ENCODE measurements around the gene GALNT18.

Gene GALNT18

DNA sequence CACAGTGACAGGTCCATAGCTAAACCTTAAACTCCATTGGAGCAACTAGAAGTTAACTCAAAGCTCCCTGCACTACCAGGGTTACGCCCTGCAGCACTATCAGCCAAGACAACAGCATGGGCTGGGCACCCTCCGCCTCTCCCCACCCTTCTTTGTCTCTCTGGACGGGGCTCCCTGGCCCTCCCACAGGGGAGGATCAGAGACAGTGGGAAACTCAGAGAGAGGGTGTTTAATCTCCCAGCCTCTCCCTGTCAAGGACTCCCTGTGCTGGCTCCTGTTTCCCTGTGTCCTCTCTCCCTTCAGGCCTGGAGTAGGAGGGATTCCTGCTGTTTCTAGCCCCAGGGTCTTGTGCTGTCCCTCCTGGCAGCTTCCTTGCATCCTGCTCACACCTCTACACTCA, 211.9 kb downstream of the GALNT18 start:
- Histone ChIP-seq H3K27me3 (ENCODE audit: insufficient read depth, poor library complexity, severe bottlenecking) (peaks cover 15% of the 10 kb centered on the region), H3K27ac (replicated peaks) (no peak overlapping the region), H3K4me3 (replicated peaks; ENCODE audit: insufficient read depth, low read length) (no peak overlapping the region)
- TF ChIP-seq, protein P1, sequence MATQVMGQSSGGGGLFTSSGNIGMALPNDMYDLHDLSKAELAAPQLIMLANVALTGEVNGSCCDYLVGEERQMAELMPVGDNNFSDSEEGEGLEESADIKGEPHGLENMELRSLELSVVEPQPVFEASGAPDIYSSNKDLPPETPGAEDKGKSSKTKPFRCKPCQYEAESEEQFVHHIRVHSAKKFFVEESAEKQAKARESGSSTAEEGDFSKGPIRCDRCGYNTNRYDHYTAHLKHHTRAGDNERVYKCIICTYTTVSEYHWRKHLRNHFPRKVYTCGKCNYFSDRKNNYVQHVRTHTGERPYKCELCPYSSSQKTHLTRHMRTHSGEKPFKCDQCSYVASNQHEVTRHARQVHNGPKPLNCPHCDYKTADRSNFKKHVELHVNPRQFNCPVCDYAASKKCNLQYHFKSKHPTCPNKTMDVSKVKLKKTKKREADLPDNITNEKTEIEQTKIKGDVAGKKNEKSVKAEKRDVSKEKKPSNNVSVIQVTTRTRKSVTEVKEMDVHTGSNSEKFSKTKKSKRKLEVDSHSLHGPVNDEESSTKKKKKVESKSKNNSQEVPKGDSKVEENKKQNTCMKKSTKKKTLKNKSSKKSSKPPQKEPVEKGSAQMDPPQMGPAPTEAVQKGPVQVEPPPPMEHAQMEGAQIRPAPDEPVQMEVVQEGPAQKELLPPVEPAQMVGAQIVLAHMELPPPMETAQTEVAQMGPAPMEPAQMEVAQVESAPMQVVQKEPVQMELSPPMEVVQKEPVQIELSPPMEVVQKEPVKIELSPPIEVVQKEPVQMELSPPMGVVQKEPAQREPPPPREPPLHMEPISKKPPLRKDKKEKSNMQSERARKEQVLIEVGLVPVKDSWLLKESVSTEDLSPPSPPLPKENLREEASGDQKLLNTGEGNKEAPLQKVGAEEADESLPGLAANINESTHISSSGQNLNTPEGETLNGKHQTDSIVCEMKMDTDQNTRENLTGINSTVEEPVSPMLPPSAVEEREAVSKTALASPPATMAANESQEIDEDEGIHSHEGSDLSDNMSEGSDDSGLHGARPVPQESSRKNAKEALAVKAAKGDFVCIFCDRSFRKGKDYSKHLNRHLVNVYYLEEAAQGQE (IDR thresholded peaks at IDR 0.05; ENCODE audit: insufficient replicate concordance, low read depth), result no peak
- TF ChIP-seq GABPA (IDR thresholded peaks at IDR 0.05; ENCODE audit: low read depth), result no peak
- TF ChIP-seq POLR2AphosphoS5 (IDR thresholded peaks at IDR 0.05; ENCODE audit: low read depth), result no peak
- TF ChIP-seq CTCF (IDR thresholded peaks at IDR 0.05; ENCODE audit: insufficient read depth, low read length), result no peak
- TF ChIP-seq SPI1 (IDR thresholded peaks at IDR 0.05; ENCODE audit: borderline replicate concordance, low read depth), result no peak
- DNase-seq (ENCODE audit: low read depth in 1 of 2, low spot score in 1 of 2), result no peak

GRCh38 chr11:11409224-11409623, 212.6 kb downstream of the GALNT18 start:
- peaks cover 15% of the 10 kb centered on the region for H3K27me3 ChIP-seq (ENCODE audit: insufficient read depth, poor library complexity, severe bottlenecking)
- H3K4me3 ChIP-seq (replicated peaks; ENCODE audit: insufficient read depth, low read length), result no peak overlapping the region
- TF ChIP-seq, protein P1 (IDR thresholded peaks at IDR 0.05; ENCODE audit: insufficient replicate concordance, low read depth), result no peak
- TF ChIP-seq SPI1 (IDR thresholded peaks at IDR 0.05; ENCODE audit: borderline replicate concordance, low read depth) (no peak), GABPA (IDR thresholded peaks at IDR 0.05; ENCODE audit: low read depth) (no peak), CTCF (IDR thresholded peaks at IDR 0.05; ENCODE audit: insufficient read depth, low read length) (no peak), POLR2AphosphoS5 (IDR thresholded peaks at IDR 0.05; ENCODE audit: low read depth) (no peak)
- no peak for DNase-seq (ENCODE audit: low read depth in 1 of 2, low spot score in 1 of 2)
- no peak overlapping the region for H3K27ac ChIP-seq (replicated peaks)

DNA sequence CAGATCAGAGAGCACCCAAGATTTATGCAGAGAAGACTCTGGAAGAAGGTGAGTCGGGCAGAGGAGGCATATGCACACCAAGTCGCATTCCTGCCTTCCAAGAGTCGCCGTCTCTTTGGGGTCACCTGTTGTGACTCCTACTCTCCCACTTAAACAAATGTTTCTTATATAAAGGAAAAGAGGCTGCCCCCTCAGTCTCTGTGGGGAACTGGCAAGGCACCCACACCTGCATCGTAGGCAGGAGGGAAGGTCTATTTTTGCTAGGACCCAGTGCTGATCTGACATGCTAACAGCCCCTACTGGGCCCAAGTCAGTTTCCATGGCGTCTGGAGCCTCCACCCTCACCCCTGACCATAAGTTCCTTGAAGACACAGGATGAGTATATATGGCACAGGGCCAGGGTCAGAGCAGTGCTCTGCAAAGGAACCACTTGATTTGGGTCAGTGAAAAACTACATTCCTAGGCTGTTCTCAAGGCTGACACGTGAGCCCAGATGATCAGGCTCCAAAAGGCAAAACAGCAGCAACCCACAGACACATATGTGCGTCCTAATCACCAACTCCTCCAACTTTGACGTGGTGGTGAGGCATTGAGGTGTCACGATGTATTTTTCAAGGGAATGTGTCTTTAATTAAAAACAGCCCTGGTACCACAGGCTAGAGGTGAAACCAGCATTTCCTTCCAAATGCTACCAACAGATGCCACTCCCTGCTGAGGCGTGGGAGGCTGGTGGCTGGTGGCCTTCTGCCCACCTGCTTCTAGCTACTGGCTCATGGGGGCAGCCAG, 213.2 kb downstream of the GALNT18 start:
- no peak overlapping the region for H3K27ac ChIP-seq (replicated peaks)
- TF ChIP-seq CTCF (IDR thresholded peaks at IDR 0.05; ENCODE audit: insufficient read depth, low read length), result no peak
- no peak for TF ChIP-seq POLR2AphosphoS5 (IDR thresholded peaks at IDR 0.05; ENCODE audit: low read depth)
- TF ChIP-seq, protein P1 (IDR thresholded peaks at IDR 0.05; ENCODE audit: insufficient replicate concordance, low read depth), result no peak
- TF ChIP-seq GABPA (IDR thresholded peaks at IDR 0.05; ENCODE audit: low read depth), result no peak
- TF ChIP-seq SPI1 (IDR thresholded peaks at IDR 0.05; ENCODE audit: borderline replicate concordance, low read depth), result no peak
- no peak overlapping the region for H3K4me3 ChIP-seq (replicated peaks; ENCODE audit: insufficient read depth, low read length)
- peaks cover 15% of the 10 kb centered on the region for H3K27me3 ChIP-seq (ENCODE audit: insufficient read depth, poor library complexity, severe bottlenecking)
- no peak for DNase-seq (ENCODE audit: low read depth in 1 of 2, low spot score in 1 of 2)
